NCI-H524 (cell line): ENCODE data around the gene VAT1L.

Source experiments
- DNase-seq, 2 experiments: peaks; one replicate each; lab custom pipeline; 2025; lab: John Stamatoyannopoulos, UW

Gene VAT1L

DNA sequence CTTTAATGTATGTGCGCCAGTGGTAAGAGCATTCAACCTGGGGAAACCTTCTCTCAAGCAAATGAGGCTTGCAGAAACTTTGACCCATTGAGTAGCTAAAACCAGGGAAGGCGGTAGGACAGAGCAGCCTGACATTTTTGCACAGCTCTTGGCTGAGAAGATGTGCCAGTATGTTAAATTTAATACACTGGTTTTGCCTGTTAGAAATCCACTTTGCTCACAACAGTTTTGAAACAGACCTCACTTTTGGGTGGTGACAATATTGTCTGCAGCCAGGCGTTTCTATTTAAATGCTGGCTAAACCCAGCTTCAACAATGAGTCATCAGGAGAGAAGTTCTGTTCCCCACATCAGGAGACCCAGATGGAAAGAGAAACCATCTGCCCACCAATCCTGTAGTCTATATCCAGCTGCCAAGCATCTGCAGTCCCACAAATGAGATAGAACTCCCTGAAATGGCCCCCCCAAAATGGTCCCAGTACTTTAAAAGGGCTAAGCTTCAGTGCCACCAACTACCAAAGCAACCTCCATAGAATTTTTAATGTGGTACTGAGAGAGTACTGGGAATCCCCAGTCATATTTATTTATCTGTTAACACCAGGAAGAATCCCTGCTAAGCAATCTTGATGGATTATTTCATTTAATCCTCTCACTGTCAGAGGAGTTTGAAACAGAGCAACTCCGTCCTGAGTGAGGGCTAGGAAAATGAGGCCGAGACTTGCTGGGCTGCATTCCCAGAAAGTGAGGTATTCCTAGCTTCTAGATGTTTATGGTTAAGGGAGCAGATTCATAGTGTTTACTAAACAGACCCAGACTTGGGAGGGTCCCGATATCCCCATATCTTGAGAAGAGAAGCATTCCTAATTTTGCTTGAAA, 205.0 kb downstream of the VAT1L start:
- DNase-seq: peak; percentile 32 to 79

DNA sequence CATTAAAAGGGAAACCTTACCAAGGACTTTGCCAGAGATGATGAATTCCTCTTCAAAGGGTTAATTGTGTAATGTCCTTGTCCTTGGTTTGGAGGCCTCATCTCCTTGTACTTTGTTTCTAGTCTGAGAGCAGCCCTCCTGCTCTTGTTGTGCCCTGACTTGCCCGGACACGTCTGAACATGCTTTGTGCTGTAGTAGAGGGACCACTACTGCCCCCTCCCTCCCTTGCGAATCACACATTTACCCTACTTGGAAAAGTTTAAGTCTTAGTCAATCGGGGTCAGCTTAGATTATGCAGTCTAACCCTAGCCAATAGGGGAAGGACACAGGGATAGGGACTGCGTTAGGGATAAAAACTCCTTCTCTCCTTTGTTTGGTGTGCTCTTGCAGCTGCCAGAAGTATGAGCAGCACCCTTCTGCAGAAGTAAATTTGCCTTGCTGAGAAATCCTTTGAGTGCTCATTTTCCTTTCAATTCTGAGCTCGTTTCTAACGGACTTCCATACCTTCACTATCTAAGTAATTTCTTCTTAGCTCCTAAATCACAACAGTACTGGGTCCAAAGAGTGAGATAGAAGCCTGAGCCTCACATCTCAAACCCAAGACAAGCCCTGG, 207.6 kb downstream of the VAT1L start:
- DNase-seq: no peak

DNA sequence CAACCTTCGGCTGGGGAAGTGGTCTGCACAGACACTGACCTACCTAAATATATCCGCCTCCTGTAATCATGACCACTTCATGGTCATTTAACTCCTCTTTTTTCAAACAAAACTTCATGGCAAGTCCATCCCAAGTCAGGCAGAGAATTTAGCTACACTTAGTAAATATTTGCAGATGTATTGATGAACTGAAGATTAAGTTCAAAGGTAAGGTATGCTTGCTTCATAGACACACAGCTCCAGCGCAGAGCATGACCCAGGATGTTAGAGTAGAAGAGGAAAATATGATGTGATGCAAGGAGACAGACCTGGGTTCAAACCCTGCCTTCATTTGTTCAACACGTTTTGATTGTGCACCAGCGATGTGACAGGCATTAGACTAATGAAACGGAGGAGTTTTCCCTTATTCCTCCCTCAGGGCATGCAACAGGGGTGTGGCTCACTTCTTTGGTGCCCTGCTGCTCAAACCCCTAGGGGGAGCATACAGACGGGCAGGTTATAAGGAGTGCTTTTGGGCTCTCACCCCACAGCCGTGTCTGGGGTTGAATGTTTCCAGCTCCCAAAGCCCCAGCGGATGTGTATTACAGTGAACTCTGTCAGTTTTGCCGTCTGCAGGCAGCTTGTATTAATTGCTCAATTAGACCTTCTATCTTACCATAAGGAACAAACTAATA, 210.1 kb downstream of the VAT1L start:
- no peak for DNase-seq

DNA sequence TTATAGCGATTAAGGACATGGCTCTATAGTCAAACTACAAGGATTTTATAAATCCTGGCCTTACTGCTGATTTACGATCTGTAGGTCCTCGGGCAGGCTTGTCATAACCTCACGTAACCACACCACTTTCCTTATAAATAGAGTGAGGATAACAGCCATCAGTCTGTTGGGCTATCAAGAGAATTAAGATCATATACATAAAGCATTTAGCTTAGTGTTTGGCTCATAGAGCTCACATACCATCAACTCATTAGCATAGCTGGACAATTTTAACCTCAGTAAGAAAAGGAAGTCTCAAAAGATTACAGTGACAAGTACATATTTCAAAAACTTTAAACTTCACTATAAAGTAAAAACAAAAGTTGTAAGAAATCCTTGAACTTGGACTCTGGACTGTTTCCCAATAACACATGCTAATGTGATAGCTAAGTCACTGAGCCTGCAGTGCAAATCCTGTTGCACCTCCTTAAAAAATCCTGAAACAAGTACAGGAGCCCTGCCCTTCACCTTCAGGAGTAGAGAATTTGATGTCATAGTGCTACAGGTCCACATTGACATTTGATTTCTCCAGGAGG, 213.2 kb downstream of the VAT1L start:
- no peak for DNase-seq

DNA sequence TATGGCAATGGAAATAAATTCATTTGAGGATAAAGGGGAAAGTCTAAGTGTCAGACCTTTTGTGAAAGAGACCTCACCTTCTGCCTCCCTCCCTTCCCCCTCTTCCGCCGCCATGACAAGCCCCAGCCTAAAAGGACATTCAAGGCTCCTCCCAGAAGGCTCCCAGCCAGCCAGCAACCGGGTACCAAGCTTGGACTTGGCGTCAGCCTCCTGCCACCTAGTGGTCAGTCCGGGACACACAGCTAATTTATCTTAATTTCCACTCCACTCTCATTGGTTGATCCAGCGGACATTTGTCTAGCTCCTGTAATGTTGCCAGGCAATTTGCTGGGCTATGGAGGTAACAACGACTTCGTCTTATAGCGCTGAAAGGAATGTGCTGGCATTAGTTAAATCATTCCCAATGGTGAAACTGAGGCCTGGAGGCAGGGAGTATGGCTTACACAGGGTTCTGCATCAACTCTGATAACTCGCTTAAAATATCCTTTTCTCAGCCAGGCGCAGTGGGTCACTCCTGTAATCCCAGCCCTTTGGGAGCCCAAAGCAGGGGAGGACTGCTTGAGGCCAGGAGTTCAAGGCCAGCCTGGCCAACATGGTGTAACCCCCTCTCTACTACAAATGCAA, 214.7 kb downstream of the VAT1L start:
- DNase-seq: peak; percentile 92 to 97

DNA sequence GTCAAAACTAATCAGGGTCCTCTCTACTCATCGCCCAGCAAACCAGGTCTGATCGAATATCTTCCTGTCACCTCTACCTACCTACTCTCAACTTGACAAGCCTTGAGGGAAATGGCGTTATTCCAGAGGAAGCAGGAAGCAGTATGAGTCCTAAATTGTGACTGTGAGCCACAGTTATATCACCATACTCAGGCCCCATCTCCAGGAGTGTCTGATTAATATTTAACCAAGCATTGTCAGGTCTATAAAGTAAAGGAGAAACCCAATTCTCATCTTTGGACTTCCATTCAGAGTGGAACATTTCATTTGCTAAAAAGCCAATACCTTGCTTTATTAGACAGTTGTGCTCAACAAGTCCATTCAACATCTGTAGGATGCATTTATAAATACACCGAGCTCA, 216.2 kb downstream of the VAT1L start:
- no peak for DNase-seq

DNA sequence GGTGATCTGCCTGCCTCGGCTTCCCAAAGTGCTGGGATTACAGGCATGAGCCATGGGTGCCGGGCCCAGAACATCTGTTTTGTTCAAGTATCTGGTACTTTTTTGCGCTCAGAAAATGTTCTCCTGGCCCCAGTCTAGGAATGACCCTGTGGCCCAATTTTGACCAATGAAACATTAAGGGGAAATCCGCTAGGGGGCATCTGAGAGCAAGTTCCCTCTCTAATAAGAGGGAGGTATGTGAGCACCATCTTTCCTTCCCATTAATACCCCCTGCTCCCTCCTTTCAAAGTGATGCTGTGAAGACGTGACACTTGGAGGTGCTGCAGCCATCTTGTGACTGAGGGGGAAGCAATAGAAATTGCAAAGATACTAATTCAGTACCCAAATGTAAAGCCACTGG, 217.5 kb downstream of the VAT1L start:
- DNase-seq: peak in 1 of 2 experiments; percentile 12

DNA sequence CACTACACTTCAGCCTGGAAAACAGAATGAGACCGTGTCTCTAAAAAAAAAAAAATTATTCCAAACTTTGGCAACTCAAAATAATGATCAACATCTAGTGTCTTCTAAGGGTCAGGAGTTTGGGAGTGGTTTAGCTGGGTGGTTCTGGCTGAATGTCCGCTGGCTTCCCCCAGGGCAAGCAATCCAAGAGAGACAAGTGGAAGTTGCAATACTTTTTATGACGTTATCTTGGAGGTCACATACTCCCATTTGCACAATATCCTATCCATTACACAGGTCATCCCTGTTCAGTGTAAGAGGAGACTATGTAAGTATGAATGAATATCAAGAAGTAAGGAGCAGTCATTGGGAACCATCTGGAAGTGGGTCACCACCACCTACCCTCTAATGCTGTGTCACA, 218.8 kb downstream of the VAT1L start:
- no peak for DNase-seq

DNA sequence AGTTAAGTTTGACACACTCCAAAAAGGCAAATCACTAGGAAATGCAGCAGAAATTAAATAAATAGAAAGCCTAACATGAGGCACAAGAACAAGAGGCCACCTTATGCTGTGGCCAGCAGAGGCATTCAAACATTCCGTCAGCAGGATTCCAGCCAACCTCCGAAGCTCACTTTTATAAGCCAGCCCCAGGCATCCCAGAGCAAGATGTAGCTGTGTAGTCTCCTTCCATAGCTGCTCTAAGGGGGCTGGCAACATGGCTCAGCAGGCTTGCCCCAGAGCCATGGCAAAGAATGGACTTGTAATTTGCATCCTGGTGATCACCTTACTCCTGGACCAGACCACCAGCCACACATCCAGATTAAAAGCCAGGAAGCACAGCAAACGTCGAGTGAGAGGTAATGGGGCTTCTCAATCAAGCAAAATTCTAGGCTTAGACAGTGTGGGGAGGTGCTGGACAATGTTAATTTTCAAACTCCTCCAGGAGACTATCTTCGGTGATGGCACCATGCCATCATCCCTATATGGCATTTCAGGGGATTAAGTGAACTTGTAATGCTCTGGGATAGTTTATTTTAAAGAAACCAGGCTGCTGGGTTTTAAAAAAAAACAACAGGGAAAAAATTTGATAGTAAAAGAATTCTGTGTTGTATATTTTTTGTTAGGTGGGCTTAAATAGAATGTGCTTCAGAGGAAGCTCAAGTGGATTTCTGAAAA, 234.1 kb downstream of the VAT1L start, which contains the start of gene CLEC3A:
Gene CLEC3A (plus strand): TSS at position 202 of the 714 bp plus-strand sequence. CDS start 79 bp downstream, at position 281.
- no peak for DNase-seq

DNA sequence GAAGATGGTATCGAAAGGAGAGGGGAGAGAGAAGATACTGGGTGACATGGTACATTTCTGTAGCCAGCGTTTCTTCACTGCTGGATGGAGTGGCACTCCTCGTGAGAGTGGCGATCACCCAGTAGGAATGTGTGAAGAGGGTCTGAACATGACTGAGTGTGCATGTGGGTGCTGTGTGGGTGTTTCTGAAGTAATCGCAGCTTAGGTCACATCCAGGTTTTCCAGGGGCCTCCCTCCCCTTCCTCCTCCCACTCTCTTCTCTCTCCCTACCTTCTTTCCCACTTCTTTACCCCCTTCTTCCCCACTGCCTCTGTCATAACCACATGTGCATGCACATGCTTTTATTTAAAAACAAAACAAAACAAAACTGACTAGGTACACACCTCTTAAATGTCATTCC, 235.8 kb downstream of the VAT1L start:
- no peak for DNase-seq

DNA sequence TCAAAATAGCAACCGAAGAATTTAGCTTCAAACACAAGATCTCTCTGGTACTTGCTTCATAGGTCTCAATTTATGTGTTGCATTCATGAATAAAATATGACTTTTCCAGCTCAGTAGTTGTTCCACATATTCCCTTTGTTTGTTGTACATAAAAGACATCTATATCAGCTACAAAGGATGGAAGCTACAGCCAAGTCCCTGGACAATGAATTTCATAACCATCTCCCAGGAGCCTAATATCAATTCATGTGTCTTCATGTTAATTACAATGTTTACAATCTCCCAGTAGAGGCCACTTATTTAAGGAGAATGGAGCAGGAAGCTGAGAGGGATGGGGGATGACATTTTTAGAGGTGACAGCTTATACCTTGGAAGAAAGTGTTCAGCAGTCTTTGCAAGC, 237.3 kb downstream of the VAT1L start:
- DNase-seq: no peak

DNA sequence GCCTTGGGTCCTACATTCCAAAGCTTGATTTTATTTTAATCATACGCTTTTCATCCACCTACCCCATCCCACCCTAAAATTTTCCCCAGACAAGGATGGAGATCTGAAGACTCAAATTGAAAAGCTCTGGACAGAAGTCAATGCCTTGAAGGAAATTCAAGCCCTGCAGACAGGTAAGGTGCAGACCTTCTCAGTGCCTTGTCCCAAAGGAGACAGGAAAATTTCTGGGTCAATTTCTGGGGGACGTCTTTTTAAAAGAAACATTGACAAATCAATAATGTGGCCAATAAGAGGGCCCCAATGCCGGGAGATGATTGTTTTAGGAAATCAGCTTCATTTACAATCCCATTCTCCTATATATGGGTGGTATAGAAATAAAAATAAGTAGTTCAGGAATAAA, 239.7 kb downstream of the VAT1L start:
- no peak for DNase-seq
